HG02943 (cell line): ENCODE data around the gene MAPK8IP2.

Source experiments
- ATAC-seq: cut with Tn5 transposase; IDR thresholded peaks from one replicate; pipeline ENCODE4 v1.9.1; 2021; ENCODE audit warnings: mild to moderate bottlenecking, low read depth, moderate library complexity; ENCODE audit not compliant: unreplicated experiment

MAPK8IP2 gene

GRCh38 chr22:50574383-50574755 lies 26.2 kb upstream of the MAPK8IP2 start:
- ATAC-seq = no peak

- no peak for ATAC-seq
Observed at GRCh38 chr22:50575426-50575941, 25.1 kb upstream of the MAPK8IP2 start.

GRCh38 chr22:50576070-50576469 lies 24.5 kb upstream of the MAPK8IP2 start:
- ATAC-seq = no peak

GRCh38 chr22:50576806-50577696 lies 23.5 kb upstream of the MAPK8IP2 start:
- no peak for ATAC-seq

GRCh38 chr22:50577697-50577986 lies 23.0 kb upstream of the MAPK8IP2 start:
- no peak for ATAC-seq

GRCh38 chr22:50577987-50578775 lies 22.4 kb upstream of the MAPK8IP2 start, which contains the start of gene CPT1B:
Gene CPT1B (minus strand): TSS chr22:50578427. CDS start chr22:50577915, 512 bp downstream.
- ATAC-seq = no peak

- ATAC-seq = no peak
Observed at GRCh38 chr22:50578776-50579310, 21.8 kb upstream of the MAPK8IP2 start.

- ATAC-seq = no peak
Observed at GRCh38 chr22:50579752-50580151, 20.8 kb upstream of the MAPK8IP2 start.

- ATAC-seq = no peak
Observed at GRCh38 chr22:50581031-50581949, 19.3 kb upstream of the MAPK8IP2 start.

GRCh38 chr22:50581950-50582492 lies 18.6 kb upstream of the MAPK8IP2 start:
- peak; percentile 26 for ATAC-seq

GRCh38 chr22:50582493-50583293 lies 17.9 kb upstream of the MAPK8IP2 start, which contains the start of gene CHKB:
Gene CHKB (minus strand): TSS chr22:50582849. CDS start chr22:50582781, 68 bp downstream.
- ATAC-seq = peak; percentile 84

GRCh38 chr22:50583294-50583861 lies 17.2 kb upstream of the MAPK8IP2 start:
- ATAC-seq = peak; percentile 14

GRCh38 chr22:50584106-50585096 lies 16.2 kb upstream of the MAPK8IP2 start:
- ATAC-seq = no peak

- no peak for ATAC-seq
Observed at GRCh38 chr22:50585238-50585637, 15.4 kb upstream of the MAPK8IP2 start.

GRCh38 chr22:50585781-50586180 lies 14.8 kb upstream of the MAPK8IP2 start:
- no peak for ATAC-seq

- no peak for ATAC-seq
Observed at GRCh38 chr22:50586416-50586815, 14.2 kb upstream of the MAPK8IP2 start.

- ATAC-seq = no peak
Observed at GRCh38 chr22:50587407-50587806, 13.2 kb upstream of the MAPK8IP2 start.
